ENCODE measurements around the gene DNAAF8.
"Not testable (repeated sequence)": the region's sequence is repeated elsewhere in the genome, so short reads cannot be mapped to it uniquely, and the experiment has no call there.

DNAAF8 gene

DNA sequence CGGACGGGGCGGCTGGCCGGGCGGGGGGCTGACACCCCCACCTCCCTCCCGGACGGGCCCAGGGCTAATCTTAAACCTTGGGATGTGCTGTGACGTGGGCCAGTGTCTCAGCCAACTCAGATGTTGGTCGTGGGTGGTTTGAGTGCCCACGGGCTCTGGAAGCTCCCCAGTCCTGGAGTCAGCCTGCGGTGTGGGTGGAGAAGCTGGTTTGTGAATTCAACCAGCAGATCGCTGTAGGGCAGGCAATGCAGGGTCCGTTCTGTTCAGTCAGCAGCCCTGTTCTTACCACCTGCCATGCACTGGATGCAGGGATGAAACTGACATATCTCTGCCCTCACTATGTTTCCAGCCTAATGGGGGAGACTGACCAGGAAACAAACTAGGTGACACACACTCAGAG lies 40.7 kb downstream of the DNAAF8 start:
- DNase-seq (ENCODE audit: insufficient read length, low spot score) (no peak), FAIRE-seq (no peak)
- TF ChIP-seq, protein P1, sequence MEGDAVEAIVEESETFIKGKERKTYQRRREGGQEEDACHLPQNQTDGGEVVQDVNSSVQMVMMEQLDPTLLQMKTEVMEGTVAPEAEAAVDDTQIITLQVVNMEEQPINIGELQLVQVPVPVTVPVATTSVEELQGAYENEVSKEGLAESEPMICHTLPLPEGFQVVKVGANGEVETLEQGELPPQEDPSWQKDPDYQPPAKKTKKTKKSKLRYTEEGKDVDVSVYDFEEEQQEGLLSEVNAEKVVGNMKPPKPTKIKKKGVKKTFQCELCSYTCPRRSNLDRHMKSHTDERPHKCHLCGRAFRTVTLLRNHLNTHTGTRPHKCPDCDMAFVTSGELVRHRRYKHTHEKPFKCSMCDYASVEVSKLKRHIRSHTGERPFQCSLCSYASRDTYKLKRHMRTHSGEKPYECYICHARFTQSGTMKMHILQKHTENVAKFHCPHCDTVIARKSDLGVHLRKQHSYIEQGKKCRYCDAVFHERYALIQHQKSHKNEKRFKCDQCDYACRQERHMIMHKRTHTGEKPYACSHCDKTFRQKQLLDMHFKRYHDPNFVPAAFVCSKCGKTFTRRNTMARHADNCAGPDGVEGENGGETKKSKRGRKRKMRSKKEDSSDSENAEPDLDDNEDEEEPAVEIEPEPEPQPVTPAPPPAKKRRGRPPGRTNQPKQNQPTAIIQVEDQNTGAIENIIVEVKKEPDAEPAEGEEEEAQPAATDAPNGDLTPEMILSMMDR (IDR thresholded peaks at IDR 0.05; ENCODE audit: insufficient read depth, missing control alignments): no peak

DNA sequence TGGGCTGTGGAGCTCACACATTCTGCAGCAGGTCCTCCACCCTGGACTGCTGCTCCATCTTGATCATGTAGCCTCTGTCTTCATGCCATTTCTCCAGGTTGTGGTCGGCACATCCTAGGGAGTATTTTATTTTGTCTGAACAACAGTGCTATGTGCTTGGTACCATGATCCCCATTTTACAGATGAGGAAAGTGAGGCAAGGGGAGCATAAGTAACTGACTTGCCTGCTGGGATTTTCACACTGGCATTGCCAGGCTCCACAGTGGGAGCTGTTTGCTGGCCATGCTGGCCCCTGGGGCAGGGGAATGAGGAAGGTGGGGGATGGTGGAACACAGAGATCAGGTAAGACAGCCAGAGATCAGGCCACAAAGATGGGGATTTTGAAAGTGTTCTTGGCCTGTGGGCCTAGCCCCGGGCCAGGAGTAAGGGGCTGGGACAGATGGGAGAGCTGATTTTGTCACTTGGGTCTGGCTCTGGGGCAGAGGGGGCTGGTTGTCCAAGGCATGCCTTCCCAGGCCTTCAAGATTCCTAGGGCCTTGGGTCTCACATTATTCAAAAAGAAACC lies 41.9 kb downstream of the DNAAF8 start:
- TF ChIP-seq, protein P1 (IDR thresholded peaks at IDR 0.05; ENCODE audit: insufficient read depth, missing control alignments): no peak
- no peak for FAIRE-seq

DNA sequence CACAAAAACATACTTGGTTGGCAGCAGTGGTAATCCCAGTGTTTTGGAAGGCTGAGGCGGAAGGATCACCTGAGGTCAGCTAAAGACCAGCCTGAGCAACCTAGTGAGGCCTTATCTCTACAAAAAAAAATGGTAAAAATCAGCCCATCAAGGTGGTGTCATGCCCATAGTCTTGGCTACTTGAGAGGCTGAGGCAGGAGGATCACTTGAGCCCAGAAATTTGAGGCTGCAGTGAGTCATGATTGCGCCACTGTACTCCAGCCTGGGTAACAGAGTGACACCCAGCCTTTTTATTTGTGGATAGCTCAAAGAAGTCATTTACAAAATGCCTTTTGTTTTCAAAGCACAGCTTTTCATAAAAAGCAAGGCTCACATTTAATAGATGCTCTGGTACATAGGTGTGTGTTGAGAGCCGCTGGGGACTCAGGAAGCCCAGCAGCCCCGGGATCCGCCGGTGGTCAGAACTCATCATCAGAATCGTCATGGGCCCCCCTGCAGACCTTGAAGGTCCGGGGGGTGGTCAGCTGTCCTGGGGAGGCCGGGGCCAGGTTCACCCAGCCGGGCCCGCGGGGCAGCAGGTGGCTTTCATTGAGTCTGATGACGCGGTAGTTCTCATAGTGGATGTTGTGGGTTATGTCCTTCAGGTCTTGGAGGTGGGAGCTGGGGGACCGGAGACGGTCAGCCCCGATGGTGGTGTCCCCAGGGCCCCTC lies 43.2 kb downstream of the DNAAF8 start:
- DNase-seq (ENCODE audit: insufficient read length, low spot score): no peak
- TF ChIP-seq, protein P1 (IDR thresholded peaks at IDR 0.05; ENCODE audit: insufficient read depth, missing control alignments): no peak
- no peak for FAIRE-seq

More for the DNA sequence above, 41.9 kb downstream of the DNAAF8 start:
- DNase-seq (ENCODE audit: insufficient read length, low spot score): no peak

DNA sequence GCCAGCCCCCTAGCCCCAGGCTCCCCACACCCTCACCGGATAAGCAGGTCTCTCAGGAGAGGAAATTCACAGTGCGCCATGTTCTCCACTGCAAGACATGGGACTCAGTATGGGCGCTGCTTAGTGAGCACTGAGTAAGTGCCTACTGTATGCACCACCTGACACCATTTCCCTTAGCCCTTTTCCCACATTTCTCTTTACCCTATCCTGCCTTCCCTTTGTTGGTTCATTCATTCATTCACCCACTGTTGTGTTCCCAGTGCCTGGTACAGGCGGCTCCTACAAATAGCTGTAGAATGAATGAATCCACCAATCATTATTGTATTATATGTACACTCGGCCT lies 43.7 kb downstream of the DNAAF8 start:
- TF ChIP-seq, protein P1 (IDR thresholded peaks at IDR 0.05; ENCODE audit: insufficient read depth, missing control alignments): no peak
- DNase-seq (ENCODE audit: insufficient read length, low spot score) (no peak), FAIRE-seq (no peak)

DNA sequence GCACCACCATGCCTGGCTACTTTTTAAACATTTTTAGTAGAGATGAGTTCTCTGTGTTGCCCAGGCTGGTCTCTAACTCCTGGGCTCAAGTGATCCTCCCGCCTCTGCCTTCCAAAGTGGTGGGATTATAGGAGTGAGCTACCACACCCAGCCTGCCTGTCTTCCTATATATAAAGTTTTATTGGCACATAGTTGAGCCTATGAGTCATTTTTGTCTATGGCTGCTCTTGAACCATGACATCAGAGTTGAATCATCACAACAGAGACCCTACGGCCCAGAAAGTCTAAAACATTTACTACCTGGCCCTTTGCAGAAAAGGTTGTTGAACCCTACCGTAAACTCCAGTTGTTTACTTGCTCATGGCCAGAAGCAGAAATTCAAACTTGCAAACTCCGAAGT lies 45.9 kb downstream of the DNAAF8 start:
- FAIRE-seq (no peak), DNase-seq (ENCODE audit: insufficient read length, low spot score) (no peak)
- TF ChIP-seq, protein P1 (IDR thresholded peaks at IDR 0.05; ENCODE audit: insufficient read depth, missing control alignments): no peak

DNA sequence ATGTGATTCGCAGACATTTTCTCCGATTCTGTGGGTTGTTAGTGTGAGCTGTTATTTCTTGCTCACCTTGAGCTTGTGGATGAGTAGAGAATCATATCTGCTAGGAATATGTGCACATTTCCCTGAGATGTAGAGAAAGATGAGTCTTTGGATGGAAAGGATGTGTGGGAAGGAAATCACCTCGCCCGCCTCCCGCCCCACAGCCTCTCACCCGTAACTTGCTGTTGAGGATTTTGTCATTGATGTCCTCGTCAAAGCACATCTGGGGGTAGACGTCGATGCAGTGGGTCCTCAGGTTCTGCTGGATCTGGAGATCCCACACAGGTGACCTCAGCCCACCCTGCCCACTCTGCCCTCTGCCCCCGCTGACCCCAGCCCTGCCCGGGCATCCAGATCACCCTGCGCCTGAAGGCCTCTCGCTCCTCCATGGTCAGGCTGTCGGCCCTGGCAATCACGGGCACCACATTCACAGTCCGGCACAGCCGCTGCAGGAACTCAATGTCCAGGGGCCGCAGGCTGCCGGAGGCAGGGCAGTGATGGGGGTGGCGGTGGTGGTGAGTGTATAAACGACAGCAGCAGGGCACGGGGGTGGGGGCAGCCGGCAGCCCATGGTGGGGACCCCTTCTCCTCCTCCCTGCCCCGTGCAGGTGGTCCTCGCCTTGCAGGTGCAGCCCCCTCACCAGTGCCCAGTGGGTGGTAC lies 49.1 kb downstream of the DNAAF8 start:
- DNase-seq (ENCODE audit: insufficient read length, low spot score) (no peak), FAIRE-seq (no peak)
- TF ChIP-seq, protein P1 (IDR thresholded peaks at IDR 0.05; ENCODE audit: insufficient read depth, missing control alignments): no peak

DNA sequence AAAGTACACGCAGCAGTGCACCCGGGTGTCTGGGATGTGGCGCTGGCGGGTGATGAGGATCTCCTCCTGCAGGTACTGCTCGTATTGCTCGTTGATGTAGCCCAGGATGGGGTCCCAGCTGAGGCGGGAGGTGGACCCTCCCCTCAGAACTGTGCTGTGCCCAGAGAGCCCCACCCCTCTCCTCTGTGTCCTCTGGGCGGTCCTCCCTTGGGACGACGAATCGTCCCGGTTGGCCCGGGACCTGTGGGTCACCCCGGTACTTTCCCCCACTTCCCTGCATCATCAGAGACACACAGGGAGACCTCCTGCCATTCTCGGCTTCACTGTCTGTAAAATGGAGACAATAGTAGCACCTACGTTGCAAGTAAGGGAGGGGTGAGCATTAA lies 49.6 kb downstream of the DNAAF8 start:
- no peak for FAIRE-seq
- no peak for DNase-seq (ENCODE audit: insufficient read length, low spot score)
- TF ChIP-seq, protein P1 (IDR thresholded peaks at IDR 0.05; ENCODE audit: insufficient read depth, missing control alignments): no peak

DNA sequence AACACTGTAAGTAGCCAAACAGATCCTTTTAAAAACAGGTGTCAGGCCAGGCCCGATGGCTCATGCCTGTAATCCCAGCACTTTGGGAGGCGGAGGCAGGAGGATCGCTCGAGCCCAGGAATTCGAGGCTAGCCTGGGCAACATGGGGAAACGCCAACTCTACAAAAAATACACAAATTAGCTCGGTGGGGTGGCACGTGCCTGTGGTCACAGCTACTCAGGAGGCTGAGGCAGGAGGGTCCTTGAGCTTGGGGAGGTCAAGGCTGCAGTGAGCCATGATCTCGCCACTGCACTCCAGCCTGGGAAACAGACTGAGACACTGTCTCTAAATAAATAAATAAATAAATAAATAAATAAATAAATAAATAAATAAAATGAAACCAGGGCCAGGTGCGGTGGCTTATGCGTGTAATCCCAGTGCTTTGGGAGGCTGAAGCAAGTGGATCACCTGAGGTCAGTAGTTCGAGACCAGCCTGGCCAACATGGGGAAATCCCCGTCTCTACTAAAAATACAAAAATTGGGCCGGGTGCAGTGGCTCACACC lies 50.2 kb downstream of the DNAAF8 start:
- not testable (repeated sequence) for FAIRE-seq; DNase-seq (ENCODE audit: insufficient read length, low spot score)
